GM12891 (cell line): Measurements from ENCODE around the gene CDC42BPA.

Experiments used
- POLR2A ChIP-seq: IDR thresholded peaks from 2 replicates; pipeline ENCODE4 v1.6.1; 2011; ENCODE audit warnings: low read depth, low read length, control low read depth
- POLR2AphosphoS5 ChIP-seq: IDR thresholded peaks from 2 replicates; pipeline ENCODE4 v1.6.1; 2011; ENCODE audit warnings: low read depth, low read length, control low read depth
- TAF1 ChIP-seq: IDR thresholded peaks from 2 replicates; pipeline ENCODE4 v1.6.1; 2011; ENCODE audit warnings: low read depth, low read length, control low read depth

GRCh38 chr1:227297073-227297793 is 21.1 kb downstream of the CDC42BPA start:
- TF ChIP-seq POLR2A (no peak), POLR2AphosphoS5 (no peak), TAF1 (no peak)
